ENCODE results near the gene TPGS1.

Gene TPGS1

DNA sequence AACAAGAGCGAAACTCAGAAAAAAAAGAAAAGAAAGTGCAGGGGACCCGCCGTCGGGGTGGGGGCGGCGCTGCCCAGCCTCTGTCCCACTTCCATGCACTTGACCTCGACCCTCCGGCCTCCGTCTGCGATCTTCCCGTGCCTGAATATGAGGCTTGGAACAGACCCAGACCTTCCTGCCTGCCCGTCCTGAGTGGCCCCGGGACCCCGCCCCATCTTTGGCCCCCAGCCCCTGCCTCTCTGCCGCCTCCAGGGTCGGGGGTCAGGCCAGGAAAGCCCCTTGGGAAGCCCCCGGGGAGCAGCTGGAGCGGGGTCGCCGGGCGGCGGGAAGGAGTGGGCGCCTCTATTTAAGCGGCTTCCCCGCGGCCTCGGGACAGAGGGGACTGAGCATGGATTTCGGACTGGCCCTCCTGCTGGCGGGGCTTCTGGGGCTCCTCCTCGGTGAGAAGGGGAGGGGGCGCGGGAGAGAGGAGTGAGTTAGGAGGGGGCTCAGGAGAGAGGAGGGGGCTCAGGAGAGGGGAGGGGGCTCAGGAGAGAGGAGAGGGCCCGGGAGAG lies 11.1 kb upstream of the TPGS1 start, which contains the start of gene MADCAM1:
MADCAM1 (plus strand) TSS at position 375 of the 554 bp plus-strand sequence; CDS start at position 389, 14 bp downstream.
- no peak for DNase-seq

DNA sequence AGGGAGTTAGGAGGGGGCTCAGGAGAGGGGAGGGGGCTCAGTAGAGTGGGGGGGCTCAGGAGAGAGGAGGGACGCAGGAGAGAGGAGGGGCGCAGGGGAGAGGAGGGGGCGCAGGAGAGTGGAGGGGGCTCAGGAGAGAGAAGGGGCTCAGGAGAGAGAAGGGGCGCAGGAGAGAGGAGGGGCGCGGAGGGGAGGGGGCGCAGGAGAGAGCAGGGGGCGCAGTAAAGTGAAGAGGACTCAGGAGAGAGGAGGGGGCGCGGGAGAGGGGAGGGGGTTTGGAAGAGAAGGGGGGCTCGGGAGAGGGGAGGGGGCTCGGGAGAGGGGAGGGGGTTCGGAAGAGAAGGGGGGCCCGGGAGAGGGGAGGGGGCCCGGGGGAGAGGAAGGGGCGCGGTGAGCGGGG lies 10.3 kb upstream of the TPGS1 start:
- DNase-seq = no peak

DNA sequence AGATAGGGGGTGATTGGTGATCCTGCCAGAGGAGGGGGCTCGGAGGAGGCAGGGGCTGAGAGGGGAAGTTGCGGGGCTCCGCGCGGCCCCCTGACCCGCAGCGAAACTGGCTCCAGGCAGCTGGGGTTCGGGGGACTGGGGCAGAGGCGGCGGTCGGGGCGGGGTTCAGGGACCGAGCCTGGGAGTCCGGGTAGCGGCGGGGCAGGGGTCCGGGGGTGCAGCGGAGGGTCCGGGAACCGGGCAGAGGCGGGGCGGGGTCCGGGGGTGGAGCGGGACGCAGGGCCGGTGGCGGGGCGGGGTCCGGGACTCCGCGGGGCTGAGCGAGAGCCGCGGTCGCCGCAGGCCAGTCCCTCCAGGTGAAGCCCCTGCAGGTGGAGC lies 9.8 kb upstream of the TPGS1 start:
- DNase-seq = no peak

DNA sequence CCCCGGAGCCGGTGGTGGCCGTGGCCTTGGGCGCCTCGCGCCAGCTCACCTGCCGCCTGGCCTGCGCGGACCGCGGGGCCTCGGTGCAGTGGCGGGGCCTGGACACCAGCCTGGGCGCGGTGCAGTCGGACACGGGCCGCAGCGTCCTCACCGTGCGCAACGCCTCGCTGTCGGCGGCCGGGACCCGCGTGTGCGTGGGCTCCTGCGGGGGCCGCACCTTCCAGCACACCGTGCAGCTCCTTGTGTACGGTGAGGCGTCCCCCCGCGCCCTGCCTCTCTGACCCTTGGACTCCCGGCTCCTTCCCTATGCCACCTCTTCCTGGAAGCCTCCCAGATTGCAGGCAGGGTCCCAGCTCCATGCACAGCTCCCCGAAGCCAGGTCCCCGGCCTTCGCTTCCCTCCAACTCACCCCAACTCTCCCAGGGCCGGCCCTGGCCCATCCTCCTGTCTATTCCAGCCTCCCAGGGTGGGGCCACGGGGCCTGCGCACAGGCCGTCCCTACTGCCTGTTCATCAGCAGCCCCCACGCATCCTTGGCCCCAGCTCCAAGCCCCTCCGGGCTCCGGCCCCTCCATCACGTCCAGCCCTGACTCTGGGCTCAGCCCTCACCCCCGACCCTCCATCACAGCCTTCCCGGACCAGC lies 9.3 kb upstream of the TPGS1 start:
- no peak for DNase-seq

DNA sequence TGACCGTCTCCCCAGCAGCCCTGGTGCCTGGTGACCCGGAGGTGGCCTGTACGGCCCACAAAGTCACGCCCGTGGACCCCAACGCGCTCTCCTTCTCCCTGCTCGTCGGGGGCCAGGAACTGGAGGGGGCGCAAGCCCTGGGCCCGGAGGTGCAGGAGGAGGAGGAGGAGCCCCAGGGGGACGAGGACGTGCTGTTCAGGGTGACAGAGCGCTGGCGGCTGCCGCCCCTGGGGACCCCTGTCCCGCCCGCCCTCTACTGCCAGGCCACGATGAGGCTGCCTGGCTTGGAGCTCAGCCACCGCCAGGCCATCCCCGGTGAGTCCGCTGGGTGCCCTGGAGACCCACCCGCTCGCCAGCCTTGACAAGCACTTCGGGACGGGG lies 8.8 kb upstream of the TPGS1 start:
- DNase-seq = no peak

DNA sequence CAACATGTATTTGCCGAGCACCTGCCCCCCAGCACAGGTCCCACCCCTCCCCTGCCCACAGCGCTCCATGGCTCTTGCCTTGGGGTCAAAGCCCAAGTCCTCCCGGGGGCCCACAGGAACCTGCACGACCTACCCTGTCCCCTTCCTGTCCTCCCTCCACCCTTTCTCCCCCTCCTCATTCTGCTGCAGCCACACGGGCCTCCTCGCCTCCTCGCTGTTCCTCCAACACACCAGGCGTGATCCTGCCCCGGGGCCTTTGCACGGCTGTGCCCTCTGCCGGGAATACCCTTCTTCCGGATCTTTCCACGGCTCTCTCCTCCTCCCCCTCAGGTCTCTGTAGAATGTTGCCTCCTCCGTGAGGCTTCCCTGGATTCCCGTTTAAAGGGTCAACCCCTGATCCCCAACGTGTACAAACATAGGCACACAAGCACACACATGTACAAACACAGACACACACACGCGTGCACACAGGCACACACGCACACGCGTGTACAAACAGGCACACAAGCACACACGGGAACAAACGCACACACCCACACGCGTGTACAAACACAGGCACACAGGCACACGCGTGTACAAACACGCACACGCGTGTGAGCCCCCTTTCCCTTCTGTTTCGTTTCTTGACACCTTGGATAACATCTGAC lies 8.2 kb upstream of the TPGS1 start:
- DNase-seq = no peak

DNA sequence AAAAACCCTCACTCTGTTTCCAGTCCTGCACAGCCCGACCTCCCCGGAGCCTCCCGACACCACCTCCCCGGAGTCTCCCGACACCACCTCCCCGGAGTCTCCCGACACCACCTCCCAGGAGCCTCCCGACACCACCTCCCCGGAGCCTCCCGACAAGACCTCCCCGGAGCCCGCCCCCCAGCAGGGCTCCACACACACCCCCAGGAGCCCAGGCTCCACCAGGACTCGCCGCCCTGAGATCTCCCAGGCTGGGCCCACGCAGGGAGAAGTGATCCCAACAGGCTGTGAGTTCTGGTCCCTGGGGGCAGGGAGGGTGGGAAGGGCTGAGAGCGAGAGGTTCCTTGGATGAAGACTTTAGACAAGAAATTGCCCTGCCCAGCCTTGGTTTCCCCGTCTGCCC lies 5.7 kb upstream of the TPGS1 start:
- no peak for DNase-seq

DNA sequence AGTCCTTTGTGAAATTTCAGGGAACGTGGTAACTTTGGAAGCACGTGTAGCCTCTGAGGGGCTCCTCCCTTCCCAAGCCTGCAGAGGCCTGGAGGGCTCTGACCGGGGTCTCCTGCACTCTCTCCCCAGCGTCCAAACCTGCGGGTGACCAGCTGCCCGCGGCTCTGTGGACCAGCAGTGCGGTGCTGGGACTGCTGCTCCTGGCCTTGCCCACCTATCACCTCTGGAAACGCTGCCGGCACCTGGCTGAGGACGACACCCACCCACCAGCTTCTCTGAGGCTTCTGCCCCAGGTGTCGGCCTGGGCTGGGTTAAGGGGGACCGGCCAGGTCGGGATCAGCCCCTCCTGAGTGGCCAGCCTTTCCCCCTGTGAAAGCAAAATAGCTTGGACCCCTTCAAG lies 2.7 kb upstream of the TPGS1 start:
- DNase-seq = no peak

DNA sequence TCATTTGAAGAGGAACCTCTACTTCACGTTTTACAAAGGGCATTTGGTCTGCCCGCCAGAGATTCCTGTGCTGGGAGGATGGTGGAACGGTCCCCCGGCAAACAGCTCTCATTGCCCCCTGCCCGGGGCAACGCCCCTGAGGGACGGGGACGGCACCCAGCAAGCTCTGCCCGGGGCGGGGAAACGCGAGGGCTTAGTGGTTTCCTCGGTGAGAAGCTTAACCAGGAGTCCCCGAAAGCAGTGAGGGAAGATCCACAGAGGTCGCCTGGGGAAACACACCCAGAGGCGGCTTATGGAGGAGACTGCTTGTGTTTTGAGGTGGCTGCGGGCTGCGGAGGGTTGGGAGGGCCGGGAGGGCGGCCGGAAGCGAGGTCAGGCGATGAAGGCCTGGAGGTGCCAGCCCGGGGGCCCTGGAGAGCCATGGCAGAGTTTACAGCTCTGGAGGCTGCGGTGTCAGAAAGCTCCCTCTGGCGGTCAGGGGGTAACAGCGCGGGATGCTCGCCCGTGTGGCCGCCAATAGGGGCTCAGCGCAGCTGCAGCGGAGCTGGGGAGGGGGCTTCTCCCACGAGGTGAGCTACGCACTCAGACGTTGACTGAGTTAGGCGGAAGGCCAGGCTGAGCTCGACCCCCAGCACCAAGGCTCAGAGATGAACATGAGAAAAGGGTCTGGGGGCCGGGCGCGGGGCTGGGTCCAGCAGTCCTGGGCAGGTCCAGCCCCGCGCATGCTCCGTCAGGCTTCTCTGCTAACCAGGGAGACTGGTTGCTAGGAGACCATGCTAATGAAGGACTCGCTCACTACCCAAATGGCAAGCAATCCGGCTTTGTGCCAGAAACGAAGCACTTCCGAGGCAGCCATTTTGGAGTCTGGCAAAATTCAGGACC lies 652 bp upstream of the TPGS1 start:
- peak; percentile 94 for DNase-seq

DNA sequence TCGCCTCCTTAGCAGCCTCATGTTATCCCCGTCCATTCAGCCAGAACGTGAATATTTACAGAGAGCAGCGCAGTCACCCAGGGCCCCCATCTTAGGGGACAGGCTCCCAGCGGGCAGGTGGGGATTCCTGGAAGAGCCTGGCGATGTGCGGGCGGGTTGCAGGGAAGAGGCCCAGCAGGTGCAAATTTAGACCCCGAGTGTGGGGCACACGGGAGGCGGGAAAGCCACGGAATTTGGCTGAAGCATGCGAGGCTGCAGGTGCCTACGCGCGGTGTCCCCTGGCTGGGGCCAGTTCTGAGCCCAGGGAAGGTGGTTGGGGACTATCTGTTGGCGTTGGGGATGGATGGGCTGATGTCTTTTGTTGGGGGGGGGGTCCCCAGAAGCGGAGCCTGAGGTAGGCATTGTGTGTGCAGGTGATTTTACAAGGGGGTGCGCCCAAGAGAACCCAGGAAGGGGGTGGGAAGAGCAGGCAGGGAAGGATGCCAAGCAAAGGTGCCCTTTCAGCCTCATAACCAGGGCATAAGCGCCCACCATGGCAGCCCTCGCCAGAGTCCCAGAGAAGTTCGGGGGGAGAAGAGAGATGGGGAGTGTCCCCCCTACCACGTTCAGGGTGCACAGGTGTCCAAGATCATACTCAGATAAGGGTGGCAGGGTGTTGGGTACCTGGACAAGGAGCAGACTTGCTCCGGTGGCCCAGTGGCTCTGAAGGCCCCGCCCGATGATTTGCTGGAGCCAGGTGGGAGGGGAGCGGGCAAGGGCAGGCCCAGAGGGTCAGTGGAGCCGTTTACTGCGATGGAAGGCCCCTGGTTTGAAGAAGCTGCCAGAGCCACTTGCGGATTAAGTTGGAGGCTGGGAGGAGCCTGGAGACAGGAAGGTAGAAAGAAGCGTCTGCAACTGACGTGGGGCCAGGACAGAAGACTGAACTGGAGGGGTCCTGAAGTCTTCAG lies 1.2 kb downstream of the TPGS1 start:
- no peak for DNase-seq

DNA sequence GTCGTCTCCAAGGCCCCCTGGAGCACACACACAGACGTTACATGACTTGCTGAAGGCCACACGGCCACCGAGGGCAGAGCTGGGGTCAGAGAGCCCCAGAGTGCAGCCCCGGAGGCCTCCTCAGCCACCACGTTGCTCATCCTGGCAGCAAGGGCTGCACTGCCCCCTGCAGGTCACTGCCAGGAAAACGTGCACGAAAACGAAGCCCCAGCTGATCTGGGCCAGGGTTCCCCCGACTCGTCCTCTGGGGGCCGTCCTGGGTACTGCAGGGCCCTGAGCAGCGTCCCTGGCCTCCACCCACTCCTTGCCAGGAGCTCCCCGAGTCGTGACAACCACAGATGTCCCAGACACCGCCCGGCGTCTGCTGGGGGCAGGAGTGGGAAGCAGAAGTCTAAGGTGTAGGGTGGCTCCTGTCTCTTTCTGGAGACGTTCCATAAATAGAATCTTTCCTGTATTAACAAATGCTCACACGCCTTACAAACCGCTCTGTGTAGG lies 3.4 kb downstream of the TPGS1 start:
- peak; percentile 96 for DNase-seq

DNA sequence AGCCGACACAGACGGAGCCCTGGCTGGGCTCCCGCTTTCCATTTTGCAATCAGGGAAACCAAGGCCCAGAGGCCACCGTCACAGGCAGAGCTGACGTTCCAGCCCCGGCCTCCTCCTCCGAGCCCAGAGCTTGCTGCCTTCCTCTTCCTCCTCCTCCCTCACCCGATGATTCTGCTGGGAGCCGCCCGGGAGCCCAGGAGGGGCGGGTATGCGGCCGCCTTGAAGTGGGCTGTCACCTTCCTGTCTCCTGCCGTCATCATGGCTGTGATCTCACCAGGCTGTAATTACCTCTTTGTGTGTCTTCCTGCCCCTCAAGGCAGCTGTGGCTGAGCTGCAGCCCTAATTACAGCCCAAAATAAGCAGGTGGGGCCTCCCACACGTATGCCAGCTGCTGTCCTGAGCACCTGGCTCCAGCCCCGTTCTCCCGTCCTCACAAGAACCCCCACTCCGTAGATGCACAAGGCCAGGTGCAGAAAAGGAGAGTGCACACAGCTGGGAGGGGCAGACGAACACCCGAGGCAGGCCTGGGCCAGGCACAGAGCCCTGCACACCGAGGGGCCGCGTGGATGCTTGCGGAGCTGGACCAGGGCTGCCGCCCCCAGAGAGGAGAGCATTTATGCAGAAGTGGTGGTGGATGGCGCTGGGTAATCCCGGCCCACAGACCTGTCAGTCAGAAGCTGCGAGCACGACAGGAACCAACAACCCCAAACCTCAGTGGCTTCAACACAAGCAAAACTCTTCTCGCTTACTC lies 4.0 kb downstream of the TPGS1 start:
- peak; percentile 84 for DNase-seq

DNA sequence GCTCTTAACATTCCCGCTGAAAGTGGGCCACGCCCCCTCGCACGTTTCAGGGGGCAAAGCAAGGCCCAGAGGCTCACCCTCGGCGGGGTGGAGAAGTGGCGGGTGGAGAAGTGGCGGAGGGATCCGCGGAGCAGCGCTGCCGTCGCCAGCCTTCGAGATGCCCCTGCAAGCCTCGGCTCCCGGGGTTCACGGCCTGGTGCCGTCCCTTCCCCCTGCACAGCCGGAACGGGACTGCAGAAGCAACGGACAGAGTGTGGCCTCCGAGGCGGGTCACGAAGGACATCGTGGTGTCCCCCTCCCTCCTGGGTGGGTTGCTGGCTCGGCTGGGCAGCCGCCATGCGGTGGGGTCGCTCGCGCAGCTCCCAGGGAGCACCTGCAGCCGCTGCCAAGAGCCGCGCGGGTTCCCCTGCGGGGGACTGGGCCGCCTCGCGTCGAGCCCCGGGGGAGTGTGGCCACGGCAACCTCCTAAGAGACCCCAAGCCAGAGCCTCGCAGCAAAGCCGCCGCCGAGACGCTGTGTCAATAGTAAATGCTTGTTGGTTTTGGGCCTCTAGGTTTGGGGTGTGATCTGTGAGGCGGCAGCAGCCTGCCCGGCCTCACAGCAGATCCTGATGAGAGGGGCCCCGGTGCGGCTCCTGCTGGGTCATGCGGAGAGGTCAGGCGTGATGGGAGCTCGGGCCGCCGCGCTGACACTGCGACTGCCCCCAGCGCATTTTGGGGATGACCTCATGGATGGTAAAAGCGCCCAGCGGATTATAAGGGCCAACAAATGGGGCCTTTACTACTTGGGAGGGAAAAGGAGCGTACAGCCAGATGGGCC lies 5.5 kb downstream of the TPGS1 start:
- DNase-seq = no peak

DNA sequence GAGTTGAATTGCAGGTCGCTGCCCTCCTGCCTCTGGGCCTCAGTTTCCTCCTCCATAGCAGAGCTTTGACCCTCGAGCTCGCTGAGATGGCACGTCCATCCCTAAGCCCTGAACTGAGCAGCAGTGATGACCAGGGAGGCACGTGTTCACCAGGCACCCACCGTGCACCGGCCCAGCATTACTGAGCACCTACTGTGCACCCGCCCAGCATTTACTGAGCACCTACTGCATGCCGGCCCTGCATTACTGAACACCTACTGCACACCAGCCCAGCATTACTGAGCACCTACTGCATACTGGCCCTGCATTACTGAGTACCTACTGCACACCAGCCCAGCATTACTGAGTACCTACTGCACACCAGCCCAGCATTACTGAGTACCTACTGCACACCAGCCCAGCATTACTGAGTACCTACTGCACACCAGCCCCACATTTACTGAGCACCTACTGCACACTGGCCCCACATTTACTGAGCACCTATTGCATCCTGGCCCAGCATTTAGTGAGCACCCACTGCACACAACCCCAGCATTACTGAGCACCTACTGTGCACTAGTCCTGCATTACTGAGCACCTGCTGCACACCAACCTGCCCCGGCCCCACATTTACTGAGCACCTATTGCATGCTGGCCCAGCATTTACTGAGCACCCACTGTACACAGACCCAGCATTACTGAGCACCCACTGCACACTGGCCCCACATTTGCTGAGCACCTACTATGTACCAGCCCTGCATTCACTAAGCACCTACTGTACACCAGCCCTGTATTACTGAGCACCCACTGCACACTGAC lies 6.3 kb downstream of the TPGS1 start:
- no peak for DNase-seq

DNA sequence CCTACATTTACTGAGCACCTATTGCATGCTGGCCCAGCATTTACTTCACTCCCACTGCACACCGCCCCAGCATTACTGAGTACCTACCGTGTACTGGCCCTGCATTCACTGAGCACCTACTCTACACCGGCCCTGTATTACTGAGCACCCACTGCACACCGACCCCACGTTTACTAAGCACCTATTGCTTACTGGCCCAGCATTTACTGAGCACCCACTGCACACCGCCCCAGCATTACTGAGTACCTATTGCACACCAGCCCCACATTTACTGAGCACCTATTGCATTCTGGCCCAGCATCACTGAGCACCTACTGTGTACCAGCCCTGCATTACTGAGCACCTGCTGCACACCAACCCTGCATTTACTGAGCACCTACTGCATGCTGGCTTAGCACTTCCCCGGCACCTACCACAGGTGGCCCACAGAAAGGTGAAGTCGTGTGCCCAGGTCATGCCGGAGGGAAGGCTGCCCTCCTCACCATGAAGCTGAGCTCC lies 6.9 kb downstream of the TPGS1 start:
- no peak for DNase-seq

DNA sequence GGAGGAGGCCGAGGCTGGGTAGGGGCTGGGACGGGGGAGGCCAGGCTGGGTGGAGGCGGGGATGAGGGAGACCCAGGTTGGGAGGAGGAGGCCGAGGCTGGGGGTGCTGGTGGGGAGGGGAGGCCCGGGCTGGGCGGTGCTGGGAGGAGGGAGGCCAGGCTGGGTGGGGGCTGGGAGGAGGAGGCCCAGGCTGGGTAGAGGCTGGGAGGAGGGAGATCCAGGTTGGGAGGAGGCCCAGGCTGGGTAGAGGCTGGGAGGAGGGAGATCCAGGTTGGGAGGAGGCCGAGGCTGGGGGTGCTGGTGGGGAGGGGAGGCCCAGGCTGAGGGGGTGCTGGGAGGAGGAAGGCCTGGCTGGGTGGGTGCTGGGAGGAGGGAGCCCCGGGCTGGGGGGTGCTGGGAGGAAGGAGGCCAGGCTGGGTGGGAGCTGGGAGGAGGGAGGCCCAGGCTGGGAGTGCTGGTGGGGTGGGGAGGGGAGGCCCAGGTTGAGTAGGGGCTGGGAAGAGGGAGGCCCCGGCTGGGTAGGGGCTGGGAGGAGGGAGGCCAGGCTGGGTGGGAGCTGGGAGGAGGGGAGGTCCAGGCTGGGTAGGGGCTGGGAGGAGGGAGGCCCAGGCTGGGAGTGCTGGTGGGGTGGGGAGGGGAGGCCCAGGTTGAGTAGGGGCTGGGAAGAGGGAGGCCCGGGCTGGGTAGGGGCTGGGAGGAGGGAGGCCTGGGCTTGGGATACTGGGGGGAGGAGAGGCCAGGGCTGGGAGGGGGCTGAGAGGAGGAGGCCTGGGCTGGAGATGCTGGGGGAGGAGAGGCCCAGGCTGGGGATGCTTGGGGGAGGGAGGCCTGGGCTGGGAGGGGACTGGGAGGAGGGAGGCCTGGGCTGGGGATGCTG lies 10.7 kb downstream of the TPGS1 start:
- DNase-seq = no peak

DNA sequence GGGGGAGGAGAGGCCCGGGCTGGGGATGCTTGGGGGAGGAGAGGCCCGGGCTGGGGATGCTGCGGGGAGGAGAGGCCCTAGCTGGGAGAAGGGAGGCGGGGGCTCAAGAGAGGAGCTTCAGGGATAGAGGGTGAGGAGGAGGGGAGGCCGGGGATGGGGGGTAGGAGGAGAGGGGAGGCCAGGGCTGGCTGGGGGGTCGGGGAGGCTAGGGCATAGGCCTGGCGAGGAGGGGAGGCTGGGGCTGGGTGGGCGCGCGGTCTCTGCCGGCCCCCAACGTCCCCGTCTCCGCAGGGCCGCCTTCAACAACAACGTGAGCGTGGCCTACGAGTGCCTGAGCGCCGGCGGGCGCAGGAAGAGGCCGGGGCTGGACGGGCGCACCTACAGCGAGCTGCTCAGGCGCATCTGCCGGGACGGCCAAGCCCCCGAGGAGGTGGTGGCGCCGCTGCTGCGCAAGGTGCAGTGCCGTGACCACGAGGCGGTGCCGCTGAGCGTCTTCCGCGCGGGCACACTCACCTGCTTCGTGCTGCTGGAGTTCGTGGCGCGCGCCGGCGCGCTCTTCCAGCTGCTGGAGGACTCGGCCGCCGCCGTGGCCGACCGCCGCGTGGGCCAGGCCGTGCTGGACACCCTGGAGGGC lies 11.4 kb downstream of the TPGS1 start:
- DNase-seq = peak; percentile 61

DNA sequence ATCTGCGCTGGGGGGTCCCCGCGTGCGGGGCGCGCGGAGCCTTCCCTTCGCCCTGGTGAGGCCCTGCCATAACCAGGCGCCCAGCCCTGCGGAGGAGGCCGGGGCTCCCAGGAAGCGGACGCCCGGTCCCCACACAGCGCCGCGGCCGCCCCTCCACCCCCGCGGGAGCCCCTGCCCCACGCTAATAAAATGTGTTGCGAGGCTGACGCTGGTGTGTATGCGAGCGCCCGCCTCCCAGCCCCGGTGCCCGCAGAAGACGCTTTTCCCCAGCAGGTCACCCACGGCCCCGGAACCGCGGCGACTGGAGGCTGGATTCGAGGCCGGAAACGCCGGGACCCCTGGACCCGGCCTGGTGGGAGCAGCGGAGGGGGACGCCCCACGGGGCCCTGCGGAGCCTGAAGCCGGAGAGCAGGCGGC lies 12.2 kb downstream of the TPGS1 start:
- no peak for DNase-seq

Data from stimulated activated CD8-positive, alpha-beta memory T cell treated with anti-CD3 and anti-CD28 coated beads, Interleukin-4, amount 100 ng/mL, for 48 hours (primary cell).